GM18873 (cell line): ENCODE results near the gene IRX6.

Source experiments
- ATAC-seq: cut with Tn5 transposase; IDR thresholded peaks from one replicate; pipeline ENCODE4 v1.9.1; 2021; ENCODE audit warnings: mild to moderate bottlenecking, moderate library complexity, moderate number of reproducible peaks; ENCODE audit not compliant: unreplicated experiment, low FRiP score

The IRX6 gene

GRCh38 chr16:55359946-55360345, 35.9 kb downstream of the IRX6 start:
- no peak for ATAC-seq

DNA sequence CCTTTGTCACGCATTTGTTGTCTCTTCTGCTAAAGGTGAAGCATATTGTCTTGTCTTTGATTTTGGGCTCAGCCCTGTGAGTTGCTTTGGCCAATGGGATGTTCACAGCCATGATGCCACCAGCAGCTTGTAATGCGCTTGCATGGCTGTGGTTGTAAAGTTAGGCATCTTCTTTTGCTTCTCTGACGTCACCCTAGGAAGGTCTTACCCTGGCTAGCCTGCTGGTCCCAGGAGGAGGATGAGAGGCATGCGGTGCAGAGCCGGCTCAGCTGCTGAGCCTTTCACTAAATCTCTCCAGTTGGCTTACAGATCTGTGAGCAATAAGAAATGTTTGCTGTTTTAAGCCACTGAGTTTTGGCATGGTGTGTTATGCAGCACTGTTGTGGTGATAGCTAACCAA, 40.8 kb downstream of the IRX6 start:
- no peak for ATAC-seq

- ATAC-seq = no peak
Observed at GRCh38 chr16:55367301-55367811, 43.4 kb downstream of the IRX6 start.

GRCh38 chr16:55367866-55368603, 44.0 kb downstream of the IRX6 start:
- ATAC-seq = no peak

- no peak for ATAC-seq
Observed at GRCh38 chr16:55369151-55369550, 45.1 kb downstream of the IRX6 start.

DNA sequence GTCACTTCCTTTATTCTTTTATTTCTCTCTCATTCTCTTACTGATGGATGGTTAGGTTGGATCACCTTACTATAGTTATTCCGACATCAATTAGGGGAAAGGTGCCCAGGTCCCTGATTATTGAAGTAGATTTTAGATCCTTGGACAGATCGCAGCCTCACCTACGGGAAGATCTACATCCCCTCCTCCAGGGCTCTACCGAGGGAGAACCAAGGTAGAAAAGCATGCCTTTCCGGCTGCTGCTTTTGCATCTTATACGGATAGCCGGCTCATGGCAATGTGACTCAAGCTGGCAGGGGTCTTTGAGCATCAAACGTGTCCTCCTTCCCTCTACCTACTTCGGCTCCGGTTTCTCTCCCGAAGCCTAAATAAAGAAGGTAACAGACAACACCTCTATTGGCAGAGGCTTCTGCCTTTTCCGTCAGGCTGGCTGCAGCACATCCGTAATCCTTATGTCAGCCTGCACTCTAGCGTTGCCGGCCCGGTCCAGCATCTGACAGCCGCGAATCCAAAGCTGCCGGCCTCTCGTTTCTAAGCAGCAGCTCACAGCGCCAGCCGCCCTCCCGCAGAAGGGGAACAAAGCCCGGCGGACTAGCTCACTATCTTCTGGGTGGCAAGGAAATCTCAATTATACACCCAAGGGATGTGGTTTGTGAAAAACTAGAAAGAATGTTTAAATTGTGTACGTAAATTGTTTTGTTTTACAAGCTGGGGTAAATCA, 46.9 kb downstream of the IRX6 start:
- ATAC-seq = no peak

DNA sequence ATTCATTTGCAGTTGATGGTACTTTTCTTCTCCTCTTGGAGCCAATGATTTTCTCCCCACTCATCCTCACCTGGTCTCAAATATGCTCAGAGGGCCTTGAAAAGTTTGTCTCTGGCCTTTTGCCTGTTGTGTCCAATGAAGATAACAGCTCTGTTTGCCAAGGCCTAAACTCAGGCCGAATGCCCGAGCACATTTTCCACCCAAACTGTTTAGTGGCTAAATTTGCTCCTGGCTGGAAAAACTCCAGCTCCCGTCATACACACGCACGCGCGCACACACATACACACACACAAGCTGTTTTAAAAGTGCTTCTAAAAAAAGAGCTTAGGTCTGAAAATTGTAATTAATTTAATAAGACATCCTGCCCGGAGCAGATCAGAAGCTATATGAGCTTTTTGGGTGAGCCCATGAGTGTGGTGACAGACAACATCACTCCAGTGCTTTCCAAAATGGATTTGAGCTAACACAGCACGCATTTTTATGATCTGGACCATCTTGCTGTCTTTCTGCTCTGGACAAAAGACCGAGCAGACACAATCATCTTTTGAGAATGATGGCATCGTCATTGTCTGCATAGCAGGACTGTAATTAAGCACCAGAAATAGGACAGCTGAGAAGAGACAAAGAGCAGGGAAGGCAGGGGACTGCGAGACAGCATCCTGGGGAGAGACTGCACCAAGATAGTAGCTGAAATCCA, 48.9 kb downstream of the IRX6 start:
- no peak for ATAC-seq

DNA sequence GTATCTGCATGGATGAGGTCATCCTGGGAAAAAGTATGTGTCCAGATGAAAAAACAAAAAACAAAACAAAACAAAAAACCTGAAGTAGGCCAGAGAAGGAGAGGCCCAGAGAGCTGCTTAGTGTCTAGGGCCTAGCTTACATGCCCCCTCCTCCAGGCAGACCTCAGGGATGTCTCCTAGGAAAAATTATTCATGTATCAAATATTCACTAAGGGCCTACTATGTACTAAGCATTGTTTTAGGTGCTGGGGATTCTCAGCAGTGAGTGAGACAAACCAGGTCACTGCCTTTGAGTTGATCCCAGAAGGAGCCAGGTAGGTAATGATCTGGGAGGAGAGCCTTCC, 49.5 kb downstream of the IRX6 start:
- ATAC-seq = no peak

GRCh38 chr16:55376045-55376444, 52.0 kb downstream of the IRX6 start:
- ATAC-seq = no peak

DNA sequence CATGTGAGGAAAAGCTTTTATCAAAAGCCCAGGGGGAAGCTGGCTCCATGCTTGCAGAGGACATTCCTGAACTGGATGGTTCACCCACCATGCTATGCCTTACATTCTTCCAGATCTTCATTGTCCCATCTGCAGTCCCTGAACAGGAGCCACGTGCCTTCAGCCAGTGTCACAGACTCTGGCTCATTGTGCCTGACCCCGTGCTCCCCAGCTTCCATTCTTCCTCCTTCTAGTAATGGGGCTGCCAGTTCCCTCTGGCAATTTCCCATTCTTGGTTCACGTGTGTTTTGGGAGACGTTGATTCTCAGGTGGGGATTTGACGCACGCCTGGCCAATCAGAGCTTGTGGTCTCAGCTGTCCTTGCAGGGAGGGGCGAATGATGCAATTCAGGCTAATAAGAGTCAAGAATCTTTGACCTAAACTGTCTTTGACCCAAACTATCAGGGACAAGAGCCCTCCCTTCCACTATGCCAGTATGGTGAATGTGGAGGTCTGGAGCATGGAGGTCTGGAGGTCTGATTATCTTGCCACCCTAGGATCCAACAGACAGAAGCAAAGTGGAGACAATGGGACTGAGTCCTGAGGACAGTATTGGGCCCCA, 52.7 kb downstream of the IRX6 start:
- ATAC-seq = no peak

DNA sequence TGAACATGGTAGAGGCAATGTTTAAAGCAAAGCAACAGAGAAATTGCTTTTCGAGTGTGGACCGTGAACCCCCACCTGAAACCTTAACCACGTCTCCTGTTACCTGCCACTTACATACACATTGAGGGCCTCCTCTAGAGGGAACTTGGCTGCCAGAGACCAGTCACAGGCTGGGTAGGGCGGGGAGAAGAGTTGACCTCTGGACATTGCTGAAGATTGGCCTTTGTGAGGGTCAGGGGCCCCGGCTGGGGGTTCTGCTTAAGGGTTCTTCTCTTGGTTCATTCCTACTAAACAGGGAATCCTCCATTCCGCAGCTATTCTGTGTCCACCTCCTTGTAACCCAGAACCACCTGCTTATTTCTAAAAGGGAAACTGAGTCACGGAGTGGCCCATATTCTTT, 53.8 kb downstream of the IRX6 start:
- ATAC-seq = no peak

GRCh38 chr16:55378616-55379015, 54.6 kb downstream of the IRX6 start:
- no peak for ATAC-seq

GRCh38 chr16:55379371-55379770, 55.4 kb downstream of the IRX6 start:
- ATAC-seq = no peak

DNA sequence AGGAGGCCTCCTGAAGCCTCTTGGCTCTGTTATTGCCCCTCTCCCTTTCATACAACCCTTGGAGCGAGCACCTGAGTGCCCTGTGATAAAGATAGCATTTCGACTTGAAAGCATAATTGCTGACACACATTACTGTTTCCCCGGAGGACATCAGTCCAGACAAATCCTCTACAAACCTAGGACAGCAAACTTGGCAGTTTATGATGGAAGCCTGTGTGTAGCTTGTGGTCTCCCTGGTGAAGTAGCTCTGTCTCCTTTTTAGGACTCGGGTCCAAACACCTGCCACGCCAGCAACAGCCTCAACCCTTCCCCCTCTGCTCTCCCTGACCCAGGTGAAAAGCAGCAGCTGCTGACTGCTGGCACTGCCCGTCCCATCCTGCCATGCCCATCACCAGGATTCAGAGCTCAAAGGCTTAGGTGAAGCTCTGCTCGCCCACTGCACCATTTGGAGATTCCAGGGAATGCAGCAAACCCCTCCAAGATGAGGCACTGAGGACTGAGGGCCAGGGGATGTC, 55.9 kb downstream of the IRX6 start:
- no peak for ATAC-seq
